Measurements from ENCODE around the gene IL6ST. TPM values are rescaled to one million over a fixed set of nuclear protein-coding genes. Genes with fewer than 3 reads are reported as not detected.

Gene IL6ST
- total RNA-seq, 2 experiments from 2014 or later, result 377 to 404 TPM

DNA sequence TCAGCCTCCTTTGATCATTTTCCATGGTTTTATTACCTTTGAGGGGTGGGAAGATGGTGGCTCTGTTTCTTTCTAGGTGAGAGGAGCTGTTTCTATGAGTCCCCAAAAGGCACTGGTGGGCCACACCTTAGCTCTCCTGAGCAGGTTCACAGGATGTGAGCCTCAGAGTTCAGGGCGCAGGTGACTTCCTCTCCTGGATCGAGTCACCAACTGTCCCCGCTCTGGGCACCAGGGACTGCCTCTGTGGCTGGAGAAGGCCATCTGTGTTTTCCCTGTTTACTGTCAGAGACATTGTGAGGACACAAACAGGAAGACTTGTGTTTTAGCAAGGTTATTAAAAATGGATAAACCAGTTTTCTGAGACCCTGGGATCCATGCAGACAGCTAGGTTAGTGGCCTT is 75.1 kb downstream of the IL6ST start:
- Histone ChIP-seq H3K27ac (ENCODE audit: low read depth in 1 of 2, low read length in 2 of 2) (no peak overlapping the region), H3K4me1 (ENCODE audit: insufficient read depth, low read length) (peaks cover 22% of the 10 kb centered on the region), H3K27me3 (ENCODE audit: control insufficient read depth in 1 of 2, insufficient read depth in 2 of 2, low read length in 2 of 2) (no peaks in the 10 kb centered on the region), H3K9me3 (ENCODE audit: control insufficient read depth in 1 of 2, insufficient read depth in 1 of 2, low read length in 2 of 2) (no peaks in the 10 kb centered on the region), H3K4me3 (ENCODE audit: low read length) (no peak overlapping the region), H3K36me3 (ENCODE audit: insufficient read depth, low read length) (no peaks in the 10 kb centered on the region)
- Mint-ChIP-seq H3K36me3 (ENCODE audit: low read depth) (no peaks in the 10 kb centered on the region), H3K4me1 (ENCODE audit: low read depth) (peaks cover 17% of the 10 kb centered on the region), H3K9me3 (no peaks in the 10 kb centered on the region), H3K27ac (no peak overlapping the region), H3K4me3 (no peak overlapping the region), H3K27me3 (no peaks in the 10 kb centered on the region)
- ChIA-PET CTCF (no interaction called here), POLR2A (no interaction called here)
- DNase-seq (peak in 2 of 14 experiments; percentile 13 to 24), ATAC-seq (ENCODE audit: poor library complexity) (no peak)
- no peak for TF ChIP-seq CTCF (IDR thresholded peaks at IDR 0.05)
- intact Hi-C loops (cut with DNase I, micrococcal nuclease), result no loop called here

- no peaks in the 10 kb centered on the region for H3K9me3 Mint-ChIP-seq
- ATAC-seq (ENCODE audit: poor library complexity) (no peak), DNase-seq (no peak)
- no peaks in the 10 kb centered on the region for H3K27me3 Mint-ChIP-seq
- H3K27ac Mint-ChIP-seq, result no peak overlapping the region
- H3K36me3 Mint-ChIP-seq (ENCODE audit: low read depth), result no peaks in the 10 kb centered on the region
- Histone ChIP-seq H3K27ac (ENCODE audit: low read depth in 1 of 2, low read length in 2 of 2) (no peak overlapping the region), H3K4me3 (ENCODE audit: low read length) (no peak overlapping the region), H3K9me3 (ENCODE audit: control insufficient read depth in 1 of 2, insufficient read depth in 1 of 2, low read length in 2 of 2) (no peaks in the 10 kb centered on the region), H3K4me1 (ENCODE audit: insufficient read depth, low read length) (peaks cover 12% of the 10 kb centered on the region), H3K36me3 (ENCODE audit: insufficient read depth, low read length) (no peaks in the 10 kb centered on the region), H3K27me3 (ENCODE audit: control insufficient read depth in 1 of 2, insufficient read depth in 2 of 2, low read length in 2 of 2) (no peaks in the 10 kb centered on the region)
- no peak for TF ChIP-seq CTCF (IDR thresholded peaks at IDR 0.05)
- CTCF ChIA-PET, result no interaction called here
- H3K4me1 Mint-ChIP-seq (ENCODE audit: low read depth), result peaks cover 12% of the 10 kb centered on the region
- no peak overlapping the region for H3K4me3 Mint-ChIP-seq
- intact Hi-C loops (cut with DNase I, micrococcal nuclease), result no loop called here
- POLR2A ChIA-PET, result interaction anchor here (0.6 kb wide), 1 partner anchor 1686 kb away, joined by 4 read pairs; no protein-coding TSS in a partner anchor
These were observed 76.4 kb downstream of the IL6ST start for GRCh38 chr5:55918087-55919035.

- DNase-seq (no peak), ATAC-seq (ENCODE audit: poor library complexity) (no peak)
- Mint-ChIP-seq H3K4me3 (no peak overlapping the region), H3K9me3 (no peaks in the 10 kb centered on the region), H3K27me3 (no peaks in the 10 kb centered on the region), H3K36me3 (ENCODE audit: low read depth) (no peaks in the 10 kb centered on the region), H3K4me1 (ENCODE audit: low read depth) (peaks cover 5% of the 10 kb centered on the region), H3K27ac (no peak overlapping the region)
- H3K9me3 ChIP-seq (ENCODE audit: control insufficient read depth in 1 of 2, insufficient read depth in 1 of 2, low read length in 2 of 2), result no peaks in the 10 kb centered on the region
- intact Hi-C loops (cut with DNase I, micrococcal nuclease), result no loop called here
- no peaks in the 10 kb centered on the region for H3K36me3 ChIP-seq (ENCODE audit: insufficient read depth, low read length)
- ChIA-PET CTCF (no interaction called here), POLR2A (interaction anchor here (0.6 kb wide), 1 partner anchor 1687 kb away, joined by 4 read pairs; no protein-coding TSS in a partner anchor)
- H3K4me3 ChIP-seq (ENCODE audit: low read length), result no peak overlapping the region
- TF ChIP-seq CTCF (IDR thresholded peaks at IDR 0.05), result no peak
- H3K27me3 ChIP-seq (ENCODE audit: control insufficient read depth in 1 of 2, insufficient read depth in 2 of 2, low read length in 2 of 2), result no peaks in the 10 kb centered on the region
- H3K4me1 ChIP-seq (ENCODE audit: insufficient read depth, low read length), result peaks cover 5% of the 10 kb centered on the region
- H3K27ac ChIP-seq (ENCODE audit: low read depth in 1 of 2, low read length in 2 of 2), result no peak overlapping the region
These were observed 77.2 kb downstream of the IL6ST start for GRCh38 chr5:55917402-55918086.

All from CD4-positive, alpha-beta T cell (primary cell).